ENCODE results near the gene CIAO3.
"Not testable (repeated sequence)": the region's sequence is repeated elsewhere in the genome, so short reads cannot be mapped to it uniquely, and the experiment has no call there.

The CIAO3 gene

DNA sequence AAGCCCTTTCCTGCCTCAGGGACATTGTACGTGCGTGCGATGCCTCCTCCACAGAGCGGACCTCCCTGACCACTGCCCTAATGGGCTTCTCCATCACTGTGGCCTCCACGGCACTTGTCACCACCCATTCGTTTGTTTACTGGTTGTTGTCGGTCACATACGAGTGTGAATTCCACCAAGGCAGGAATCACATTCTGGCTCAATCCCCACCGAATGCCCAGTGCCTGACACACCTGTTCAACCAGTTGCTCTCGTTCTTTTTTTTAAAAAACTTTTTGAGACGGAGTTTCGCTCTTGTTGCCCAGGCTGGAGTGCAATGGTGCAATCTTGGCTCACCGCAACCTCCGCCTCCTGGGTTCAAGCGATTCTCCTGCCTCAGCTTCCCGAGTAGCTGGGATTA, 49.6 kb downstream of the CIAO3 start:
- not testable (repeated sequence) for H3K36me3 ChIP-seq (ENCODE audit: control insufficient read depth, insufficient read depth, low read length); H3K9ac ChIP-seq (ENCODE audit: low read length); H3K4me3 ChIP-seq (ENCODE audit: low read length); H3K9me3 ChIP-seq (ENCODE audit: control insufficient read depth, low read length)
- H3K27me3 ChIP-seq (ENCODE audit: control insufficient read depth, insufficient read depth, low read length), result peaks cover 40% of the 10 kb centered on the region
- H3K4me1 ChIP-seq (ENCODE audit: control insufficient read depth, insufficient read depth, low read length), result peaks cover 33% of the 10 kb centered on the region

DNA sequence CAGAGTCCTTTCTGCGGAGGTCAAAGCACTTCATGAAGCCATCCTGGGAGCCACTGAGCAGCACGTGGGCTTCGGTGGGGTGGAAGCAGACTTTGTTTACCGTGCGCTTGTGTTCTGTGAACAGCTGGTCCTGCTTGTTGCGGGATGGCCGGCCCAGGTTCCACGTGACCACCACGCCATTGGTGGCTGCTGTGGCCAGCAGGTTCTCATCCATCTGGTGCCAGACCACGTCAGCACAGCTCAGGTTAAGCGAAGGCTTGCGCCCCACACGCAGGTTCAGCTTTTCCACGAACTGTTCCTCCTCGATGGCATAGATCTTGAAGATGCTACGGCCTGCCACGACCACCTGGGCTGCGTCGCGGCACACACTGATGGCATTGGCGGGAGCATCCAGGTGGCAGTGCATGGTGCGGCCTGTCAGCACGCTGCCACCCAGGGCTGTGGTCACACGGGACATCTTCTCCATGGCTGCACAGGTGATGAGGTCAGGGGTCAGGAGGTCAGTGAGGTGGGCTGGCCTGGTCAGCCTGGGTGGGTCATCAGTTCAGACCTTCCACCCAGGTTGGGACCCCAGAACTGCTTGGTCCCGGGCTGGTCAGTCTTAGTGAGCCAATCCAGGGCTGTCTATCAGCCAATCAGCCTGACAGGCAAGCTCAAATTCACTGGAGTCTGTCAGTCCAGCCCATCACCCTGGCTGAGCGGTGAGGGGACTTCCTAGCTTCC, 51.5 kb downstream of the CIAO3 start:
- Histone ChIP-seq H3K9me3 (ENCODE audit: control insufficient read depth, low read length) (no peaks in the 10 kb centered on the region), H3K27me3 (ENCODE audit: control insufficient read depth, insufficient read depth, low read length) (peaks cover 25% of the 10 kb centered on the region), H3K4me1 (ENCODE audit: control insufficient read depth, insufficient read depth, low read length) (peaks cover 24% of the 10 kb centered on the region), H3K9ac (ENCODE audit: low read length) (peak overlapping the region; percentile 89), H3K4me3 (ENCODE audit: low read length) (peak overlapping the region; percentile 48), H3K36me3 (ENCODE audit: control insufficient read depth, insufficient read depth, low read length) (no peaks in the 10 kb centered on the region)

DNA sequence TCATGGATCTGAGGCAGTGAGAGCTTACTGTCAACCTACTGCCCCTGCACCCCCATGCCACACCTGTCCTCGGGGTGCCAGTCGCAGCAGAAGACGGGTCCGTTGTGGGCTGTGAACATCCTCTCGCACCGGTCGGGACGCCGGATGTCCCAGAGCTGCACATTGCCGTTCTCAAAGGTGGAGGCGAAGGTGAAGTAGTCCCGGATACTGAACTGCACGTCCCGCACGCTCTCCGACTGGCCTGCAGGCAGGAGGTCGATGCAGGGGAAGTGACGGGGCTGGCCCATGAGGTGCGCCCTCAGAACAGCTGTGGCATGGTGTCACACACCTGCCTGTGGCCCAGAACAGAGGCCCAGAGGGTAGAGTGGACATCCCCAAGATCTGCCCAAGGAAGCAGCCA, 53.3 kb downstream of the CIAO3 start:
- H3K4me1 ChIP-seq (ENCODE audit: control insufficient read depth, insufficient read depth, low read length), result peaks cover 32% of the 10 kb centered on the region
- H3K4me3 ChIP-seq (ENCODE audit: low read length), result no peak overlapping the region
- H3K9ac ChIP-seq (ENCODE audit: low read length), result no peak overlapping the region
- H3K27me3 ChIP-seq (ENCODE audit: control insufficient read depth, insufficient read depth, low read length), result peaks cover 6% of the 10 kb centered on the region
- H3K9me3 ChIP-seq (ENCODE audit: control insufficient read depth, low read length), result no peaks in the 10 kb centered on the region
- peaks cover 7% of the 10 kb centered on the region for H3K36me3 ChIP-seq (ENCODE audit: control insufficient read depth, insufficient read depth, low read length)

DNA sequence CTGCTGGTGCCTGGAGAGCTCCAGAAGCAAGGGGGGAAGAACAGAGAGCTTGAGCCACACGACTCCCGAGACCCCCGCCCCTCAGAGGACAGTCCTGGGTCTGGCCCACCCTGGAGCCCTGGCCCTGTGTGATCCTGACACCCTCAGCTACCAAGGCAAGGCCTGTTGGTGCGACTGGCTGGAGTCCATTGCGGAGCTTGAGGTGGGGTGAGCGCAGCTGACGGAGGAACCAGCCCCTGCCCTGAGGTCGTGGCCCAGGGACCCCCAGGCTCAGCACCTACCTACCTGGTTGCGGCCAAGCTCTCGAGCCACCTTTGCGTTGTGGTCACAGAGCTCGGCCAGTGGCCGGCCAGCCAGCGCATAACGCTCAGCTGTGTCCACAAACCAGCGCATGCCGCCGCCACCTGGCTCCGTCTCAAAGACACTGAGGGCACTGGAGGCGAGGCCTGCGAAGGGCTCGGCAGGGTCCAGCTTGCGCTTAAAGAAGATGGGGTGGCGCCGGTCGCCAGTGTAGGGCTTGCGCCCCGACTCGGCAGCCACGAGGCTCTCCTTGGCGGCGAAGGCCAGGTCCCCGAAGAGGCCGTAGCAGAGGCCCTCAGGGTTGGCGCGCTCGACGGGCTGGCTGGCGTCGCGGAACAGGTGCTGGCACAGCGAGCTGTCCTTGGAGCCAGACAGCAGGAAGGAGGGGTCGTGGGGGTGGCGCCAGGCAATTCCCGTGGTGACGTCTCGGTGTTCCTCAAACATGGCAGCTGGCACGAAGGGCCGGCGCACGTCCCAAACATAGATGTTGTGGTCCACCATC, 54.1 kb downstream of the CIAO3 start:
- Histone ChIP-seq H3K36me3 (ENCODE audit: control insufficient read depth, insufficient read depth, low read length) (peaks cover 14% of the 10 kb centered on the region), H3K27me3 (ENCODE audit: control insufficient read depth, insufficient read depth, low read length) (no peaks in the 10 kb centered on the region), H3K4me1 (ENCODE audit: control insufficient read depth, insufficient read depth, low read length) (peaks cover 39% of the 10 kb centered on the region), H3K9me3 (ENCODE audit: control insufficient read depth, low read length) (no peaks in the 10 kb centered on the region), H3K4me3 (ENCODE audit: low read length) (no peak overlapping the region), H3K9ac (ENCODE audit: low read length) (no peak overlapping the region)

DNA sequence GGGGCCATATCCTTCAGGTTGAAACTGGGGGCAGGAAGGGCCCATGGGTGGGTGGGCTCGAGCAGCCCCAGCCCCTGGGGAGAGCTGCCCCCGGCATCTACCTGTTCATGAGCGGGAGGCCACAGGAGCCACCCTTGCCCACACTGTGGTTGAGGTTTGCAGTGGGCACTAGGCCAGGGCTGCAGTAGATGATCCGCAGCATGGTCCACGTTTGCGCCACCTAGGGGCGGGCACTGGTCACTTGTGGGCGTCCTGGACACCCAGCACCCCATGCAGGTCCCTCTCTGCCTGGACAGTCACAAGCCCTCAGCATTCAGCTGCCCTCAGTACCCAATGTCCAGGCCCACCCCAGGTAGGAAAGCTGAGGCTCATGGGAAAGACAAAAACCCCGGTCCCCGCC, 54.8 kb downstream of the CIAO3 start:
- Histone ChIP-seq H3K36me3 (ENCODE audit: control insufficient read depth, insufficient read depth, low read length) (peaks cover 15% of the 10 kb centered on the region), H3K9ac (ENCODE audit: low read length) (no peak overlapping the region), H3K4me3 (ENCODE audit: low read length) (no peak overlapping the region), H3K9me3 (ENCODE audit: control insufficient read depth, low read length) (no peaks in the 10 kb centered on the region), H3K27me3 (ENCODE audit: control insufficient read depth, insufficient read depth, low read length) (no peaks in the 10 kb centered on the region), H3K4me1 (ENCODE audit: control insufficient read depth, insufficient read depth, low read length) (peaks cover 46% of the 10 kb centered on the region)

DNA sequence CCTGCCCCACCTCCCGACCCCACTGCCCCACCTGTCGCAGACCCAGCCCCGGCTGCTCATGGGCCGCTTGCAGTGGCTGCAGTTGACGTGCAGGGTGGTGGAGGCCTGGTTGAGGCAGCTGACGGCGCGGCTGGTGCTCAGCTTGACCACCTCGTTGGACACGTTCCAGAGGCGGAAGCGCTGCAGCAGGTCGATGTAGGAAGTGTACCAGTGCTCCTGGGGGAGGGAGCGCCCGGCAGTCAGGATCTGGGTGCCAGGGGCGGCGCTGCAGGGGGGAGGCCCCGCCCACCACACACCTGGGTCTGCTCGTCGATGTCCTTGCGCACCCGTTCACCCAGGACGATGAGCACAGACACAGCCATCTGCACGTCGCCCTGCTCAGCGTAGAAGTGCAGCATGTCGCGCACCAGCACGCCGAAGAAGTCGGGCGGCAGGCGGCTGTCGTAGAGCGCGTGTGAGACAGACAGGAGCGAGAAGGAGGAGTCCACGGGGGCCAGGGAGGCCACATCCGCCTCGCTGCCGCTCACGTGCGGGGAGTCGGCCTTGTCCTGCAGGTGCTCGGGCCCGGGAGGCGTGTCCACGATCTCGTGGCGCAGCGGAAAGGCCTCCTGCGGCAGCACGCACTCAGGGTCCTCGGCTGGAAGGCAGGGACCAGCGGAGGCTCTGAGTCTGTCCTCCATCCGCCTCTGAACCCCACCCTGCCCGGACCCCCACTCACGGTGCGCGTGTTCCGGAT, 55.7 kb downstream of the CIAO3 start:
- Histone ChIP-seq H3K36me3 (ENCODE audit: control insufficient read depth, insufficient read depth, low read length) (peaks cover 15% of the 10 kb centered on the region), H3K4me3 (ENCODE audit: low read length) (no peak overlapping the region), H3K4me1 (ENCODE audit: control insufficient read depth, insufficient read depth, low read length) (peaks cover 45% of the 10 kb centered on the region), H3K9me3 (ENCODE audit: control insufficient read depth, low read length) (no peaks in the 10 kb centered on the region), H3K9ac (ENCODE audit: low read length) (no peak overlapping the region), H3K27me3 (ENCODE audit: control insufficient read depth, insufficient read depth, low read length) (no peaks in the 10 kb centered on the region)

DNA sequence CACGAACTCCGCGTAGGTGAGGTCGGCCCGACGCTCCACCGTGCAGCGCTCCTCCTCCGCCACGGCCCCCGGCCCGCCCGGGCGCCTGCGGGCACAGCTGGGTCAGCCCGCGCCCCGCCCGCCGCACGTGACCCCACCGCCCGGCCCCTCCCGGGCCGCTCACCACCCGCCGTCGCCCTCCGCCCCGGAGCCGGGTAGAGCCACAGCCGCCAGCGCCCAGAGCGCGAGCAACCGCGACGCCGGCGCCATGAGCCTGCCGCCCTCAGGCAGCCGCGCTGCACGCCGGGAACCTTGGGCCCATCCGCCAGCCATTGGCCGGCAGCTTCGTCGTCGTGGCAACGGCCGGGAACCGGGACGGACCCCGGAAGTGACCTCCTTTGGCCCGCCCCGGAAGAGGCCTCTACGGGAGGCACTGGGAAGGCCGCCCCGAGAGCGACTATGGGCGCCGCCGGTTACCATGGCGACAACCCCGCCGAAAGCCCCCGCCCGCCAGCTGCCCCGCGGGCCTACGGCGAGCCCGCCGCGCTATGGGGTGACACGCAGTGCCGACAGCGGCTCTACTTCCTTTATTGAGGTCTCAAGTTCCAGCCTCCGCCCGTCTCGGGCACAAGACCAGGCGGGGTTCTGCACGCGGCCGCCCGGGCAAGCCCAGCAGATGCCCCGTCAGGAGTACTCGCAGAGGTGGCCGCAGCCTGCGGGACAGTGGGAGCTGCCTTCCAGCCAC, 56.6 kb downstream of the CIAO3 start, which contains the start of gene JMJD8:
TSS of gene JMJD8 (minus strand) at position 264 of the 724 bp plus-strand sequence. CDS start at position 249, 15 bp downstream.
- Histone ChIP-seq H3K4me1 (ENCODE audit: control insufficient read depth, insufficient read depth, low read length) (peaks cover 41% of the 10 kb centered on the region), H3K36me3 (ENCODE audit: control insufficient read depth, insufficient read depth, low read length) (peaks cover 15% of the 10 kb centered on the region), H3K4me3 (ENCODE audit: low read length) (peak within 1 kb of the TSS; percentile 19), H3K9me3 (ENCODE audit: control insufficient read depth, low read length) (no peaks in the 10 kb centered on the region), H3K9ac (ENCODE audit: low read length) (peak within 1 kb of the TSS; percentile 61), H3K27me3 (ENCODE audit: control insufficient read depth, insufficient read depth, low read length) (no peaks in the 10 kb centered on the region)

DNA sequence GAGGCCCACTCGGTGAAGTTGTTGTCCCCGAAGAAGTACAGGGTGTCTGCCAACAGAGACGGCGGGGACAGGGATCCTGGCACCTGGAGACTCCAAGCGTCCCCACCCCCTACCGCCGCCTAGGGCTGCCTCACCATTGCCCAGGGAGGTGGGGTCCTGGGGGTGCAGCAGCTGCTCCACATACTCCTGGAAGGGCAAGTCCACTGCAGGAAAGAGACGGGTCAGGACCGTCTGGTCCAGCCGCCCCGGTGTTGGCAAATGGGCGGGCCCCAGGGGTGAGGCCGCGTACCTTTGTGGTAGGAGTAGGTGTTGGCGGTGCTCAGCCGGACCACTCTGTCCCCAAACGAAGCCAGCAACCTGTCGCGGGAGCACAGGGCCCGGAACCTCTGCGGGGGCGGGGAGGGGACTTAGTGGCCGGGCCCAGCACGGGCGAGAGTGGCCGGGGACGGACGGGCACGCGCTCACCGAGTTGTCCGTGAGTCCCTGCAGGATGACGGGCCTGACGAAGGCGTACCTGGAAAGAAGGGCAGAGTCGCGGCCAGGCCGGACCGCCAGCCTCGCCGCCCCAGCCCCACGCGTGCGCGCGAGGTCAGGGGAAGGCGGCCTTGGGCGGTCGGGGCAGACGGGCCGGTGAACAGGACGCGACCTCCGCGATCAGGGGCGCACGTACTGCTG, 57.3 kb downstream of the CIAO3 start:
- Histone ChIP-seq H3K36me3 (ENCODE audit: control insufficient read depth, insufficient read depth, low read length) (peaks cover 15% of the 10 kb centered on the region), H3K4me3 (ENCODE audit: low read length) (peak overlapping the region; percentile 19), H3K9ac (ENCODE audit: low read length) (peak overlapping the region; percentile 61), H3K9me3 (ENCODE audit: control insufficient read depth, low read length) (no peaks in the 10 kb centered on the region), H3K27me3 (ENCODE audit: control insufficient read depth, insufficient read depth, low read length) (no peaks in the 10 kb centered on the region), H3K4me1 (ENCODE audit: control insufficient read depth, insufficient read depth, low read length) (peaks cover 40% of the 10 kb centered on the region)

DNA sequence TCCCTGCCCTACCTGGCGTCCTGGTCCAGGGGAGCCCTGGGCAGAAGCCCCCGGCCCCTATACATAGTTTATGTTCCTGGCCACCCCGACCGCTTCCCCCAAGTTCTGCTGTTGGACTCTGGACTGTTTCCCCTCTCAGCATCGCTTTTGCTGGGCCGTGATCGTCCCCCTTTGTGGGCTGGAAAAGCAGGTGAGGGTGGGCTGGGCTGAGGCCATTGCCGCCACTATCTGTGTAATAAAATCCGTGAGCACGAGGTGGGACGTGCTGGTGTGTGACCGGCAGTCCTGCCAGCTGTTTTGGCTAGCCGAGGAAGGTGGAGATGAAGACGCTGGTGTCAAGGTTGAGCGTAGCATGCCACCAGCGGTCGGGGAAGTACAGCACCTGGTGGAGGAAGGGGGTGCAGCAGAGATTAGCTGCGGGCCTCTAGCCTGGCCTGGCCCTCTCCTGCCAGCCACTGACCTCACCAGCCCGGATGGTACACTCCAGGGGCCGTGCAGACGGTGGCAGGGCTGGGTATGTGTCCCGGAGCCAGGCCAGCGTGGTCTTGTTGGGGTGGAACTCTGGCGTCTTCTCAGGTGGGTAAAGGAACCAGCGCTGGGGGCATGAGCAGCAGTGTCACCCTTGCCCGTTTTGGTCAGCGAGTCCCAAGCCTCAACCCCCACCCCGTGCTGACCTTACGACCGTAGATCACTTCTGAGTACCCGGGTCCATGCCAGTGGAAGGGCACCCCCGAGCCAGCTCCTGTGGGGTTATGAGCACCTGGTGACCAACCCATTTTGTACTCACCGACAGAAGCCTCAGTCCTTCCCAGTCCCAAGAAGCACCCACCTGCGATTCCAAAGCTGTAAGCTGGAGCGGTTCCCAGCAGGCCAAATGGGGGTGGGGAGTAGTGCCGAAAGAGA, 58.1 kb downstream of the CIAO3 start:
- Histone ChIP-seq H3K27me3 (ENCODE audit: control insufficient read depth, insufficient read depth, low read length) (no peaks in the 10 kb centered on the region), H3K4me3 (ENCODE audit: low read length) (no peak overlapping the region), H3K9me3 (ENCODE audit: control insufficient read depth, low read length) (no peaks in the 10 kb centered on the region), H3K4me1 (ENCODE audit: control insufficient read depth, insufficient read depth, low read length) (peaks cover 40% of the 10 kb centered on the region), H3K36me3 (ENCODE audit: control insufficient read depth, insufficient read depth, low read length) (peaks cover 15% of the 10 kb centered on the region), H3K9ac (ENCODE audit: low read length) (peak overlapping the region; percentile 61)

DNA sequence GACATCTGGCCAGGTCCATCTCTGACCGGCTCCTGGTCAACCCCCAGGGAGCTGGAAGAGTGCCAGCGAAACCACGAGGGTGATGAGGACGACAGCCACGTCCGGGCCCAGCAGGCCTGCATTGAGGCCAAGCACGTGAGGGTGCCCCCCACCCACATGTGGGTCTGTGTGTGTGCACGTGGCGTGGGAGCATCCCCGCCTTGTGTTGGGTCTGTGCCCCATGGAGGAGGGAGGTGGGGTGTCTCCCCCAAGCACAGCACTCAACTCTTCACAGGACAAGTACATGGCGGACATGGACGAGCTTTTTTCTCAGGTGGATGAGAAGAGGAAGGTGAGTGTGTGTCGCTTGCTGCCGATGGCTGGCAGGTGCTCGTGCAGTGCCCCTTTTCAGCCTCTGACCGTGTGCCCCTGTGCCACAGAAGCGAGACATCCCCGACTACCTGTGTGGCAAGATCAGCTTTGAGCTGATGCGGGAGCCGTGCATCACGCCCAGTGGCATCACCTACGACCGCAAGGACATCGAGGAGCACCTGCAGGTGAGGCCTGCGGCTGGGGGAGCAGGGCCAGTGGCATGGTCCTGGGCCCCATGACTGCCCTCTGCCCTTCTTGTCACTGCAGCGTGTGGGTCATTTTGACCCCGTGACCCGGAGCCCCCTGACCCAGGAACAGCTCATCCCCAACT, 58.9 kb downstream of the CIAO3 start:
- H3K9me3 ChIP-seq (ENCODE audit: control insufficient read depth, low read length), result no peaks in the 10 kb centered on the region
- H3K27me3 ChIP-seq (ENCODE audit: control insufficient read depth, insufficient read depth, low read length), result no peaks in the 10 kb centered on the region
- H3K4me3 ChIP-seq (ENCODE audit: low read length), result no peak overlapping the region
- H3K36me3 ChIP-seq (ENCODE audit: control insufficient read depth, insufficient read depth, low read length), result peaks cover 15% of the 10 kb centered on the region
- H3K4me1 ChIP-seq (ENCODE audit: control insufficient read depth, insufficient read depth, low read length), result peaks cover 48% of the 10 kb centered on the region
- no peak overlapping the region for H3K9ac ChIP-seq (ENCODE audit: low read length)

All from mucosa of stomach (tissue), 1 donor.